ENCODE measurements around the gene GPR4. TPM values are rescaled to one million over a fixed set of nuclear protein-coding genes. Genes with fewer than 3 reads are reported as not detected.
A peak's percentile ranks its signal among the peaks of the same experiment; 100 is the strongest.

The GPR4 gene
- total and polyA plus RNA-seq, 2 experiments from 2014 or later: 0.10 TPM; not detected in 1

- H3K27me3 ChIP-seq: no peaks in the 10 kb centered on the region
- H3K4me3 ChIP-seq: no peak overlapping the region
- peaks cover 2% of the 10 kb centered on the region for H3K79me2 ChIP-seq
- no peaks in the 10 kb centered on the region for H3K9me3 ChIP-seq (ENCODE audit: low read depth)
- H3K9me2 ChIP-seq (replicated peaks; ENCODE audit: insufficient read depth): no peaks in the 10 kb centered on the region
- no peaks in the 10 kb centered on the region for H4K20me1 ChIP-seq (ENCODE audit: insufficient read depth, poor library complexity, severe bottlenecking)
- H2AFZ ChIP-seq: no peak overlapping the region
- no peaks in the 10 kb centered on the region for H3K36me3 ChIP-seq (replicated peaks; ENCODE audit: insufficient read depth, low read depth)
- H3K4me2 ChIP-seq: no peak overlapping the region
- DNase-seq (ENCODE audit: low spot score): no peak
- 94% methylated on average over 1 of the region's 1 CpG for WGBS (ENCODE audit: low lambda C conversion rate, missing lambda C conversion rate)
- H3K4me1 ChIP-seq (ENCODE audit: insufficient read depth): peaks cover 7% of the 10 kb centered on the region
- H3K27ac ChIP-seq: no peak overlapping the region
- TF ChIP-seq EZH2phosphoT487 (IDR thresholded peaks at IDR 0.05; ENCODE audit: low read depth, severe bottlenecking, unreplicated experiment) (no peak), EZH2 (IDR thresholded peaks at IDR 0.05; ENCODE audit: borderline replicate concordance) (no peak), CTCF (IDR thresholded peaks at IDR 0.05; ENCODE audit: poor library complexity) (no peak)
These were observed 34.3 kb upstream of the GPR4 start for GRCh38 chr19:45636275-45636674.

- H3K4me1 ChIP-seq (ENCODE audit: insufficient read depth): no peaks in the 10 kb centered on the region
- no peaks in the 10 kb centered on the region for H3K9me2 ChIP-seq (replicated peaks; ENCODE audit: insufficient read depth)
- no peaks in the 10 kb centered on the region for H3K27me3 ChIP-seq
- DNase-seq (ENCODE audit: low spot score): peak; percentile 84
- no peak overlapping the region for H2AFZ ChIP-seq
- no peak overlapping the region for H3K4me2 ChIP-seq
- H3K9me3 ChIP-seq (ENCODE audit: low read depth): no peaks in the 10 kb centered on the region
- no peak overlapping the region for H3K4me3 ChIP-seq
- no peaks in the 10 kb centered on the region for H4K20me1 ChIP-seq (ENCODE audit: insufficient read depth, poor library complexity, severe bottlenecking)
- TF ChIP-seq EZH2 (IDR thresholded peaks at IDR 0.05; ENCODE audit: borderline replicate concordance): no peak
- TF ChIP-seq CTCF (IDR thresholded peaks at IDR 0.05; ENCODE audit: poor library complexity): no peak
- TF ChIP-seq EZH2phosphoT487 (IDR thresholded peaks at IDR 0.05; ENCODE audit: low read depth, severe bottlenecking, unreplicated experiment): no peak
- no peak overlapping the region for H3K27ac ChIP-seq
- WGBS (ENCODE audit: low lambda C conversion rate, missing lambda C conversion rate): 47% methylated on average over 27 of the region's 27 CpGs
- peaks cover 2% of the 10 kb centered on the region for H3K79me2 ChIP-seq
- H3K36me3 ChIP-seq (replicated peaks; ENCODE audit: insufficient read depth, low read depth): no peaks in the 10 kb centered on the region
These were observed 30.6 kb upstream of the GPR4 start for GRCh38 chr19:45632468-45633196.

GRCh38 chr19:45630463-45630862 lies 28.5 kb upstream of the GPR4 start:
- H3K27ac ChIP-seq: peak overlapping the region; percentile 41
- WGBS (ENCODE audit: low lambda C conversion rate, missing lambda C conversion rate): 93% methylated on average over 2 of the region's 2 CpGs
- no peak overlapping the region for H3K4me3 ChIP-seq
- H4K20me1 ChIP-seq (ENCODE audit: insufficient read depth, poor library complexity, severe bottlenecking): no peaks in the 10 kb centered on the region
- H3K4me1 ChIP-seq (ENCODE audit: insufficient read depth): no peaks in the 10 kb centered on the region
- H3K9me3 ChIP-seq (ENCODE audit: low read depth): no peaks in the 10 kb centered on the region
- H3K27me3 ChIP-seq: no peaks in the 10 kb centered on the region
- no peaks in the 10 kb centered on the region for H3K79me2 ChIP-seq
- peak; percentile 61 for DNase-seq (ENCODE audit: low spot score)
- H2AFZ ChIP-seq: no peak overlapping the region
- H3K36me3 ChIP-seq (replicated peaks; ENCODE audit: insufficient read depth, low read depth): no peaks in the 10 kb centered on the region
- no peak overlapping the region for H3K4me2 ChIP-seq
- no peaks in the 10 kb centered on the region for H3K9me2 ChIP-seq (replicated peaks; ENCODE audit: insufficient read depth)
- no peak for TF ChIP-seq EZH2 (IDR thresholded peaks at IDR 0.05; ENCODE audit: borderline replicate concordance)
- TF ChIP-seq CTCF (IDR thresholded peaks at IDR 0.05; ENCODE audit: poor library complexity): no peak
- no peak for TF ChIP-seq EZH2phosphoT487 (IDR thresholded peaks at IDR 0.05; ENCODE audit: low read depth, severe bottlenecking, unreplicated experiment)

Data from hepatocyte (in vitro differentiated cells).